ENCODE results near the gene C5. TPM values are rescaled to one million over a fixed set of nuclear protein-coding genes. Genes with fewer than 3 reads are reported as not detected.

Gene C5
- total RNA-seq, 3 donors from 2014 or later (not counting 1 experiment from before 2014, with no cell fraction given): 1.5 to 2.0 (median 1.5) TPM

DNA sequence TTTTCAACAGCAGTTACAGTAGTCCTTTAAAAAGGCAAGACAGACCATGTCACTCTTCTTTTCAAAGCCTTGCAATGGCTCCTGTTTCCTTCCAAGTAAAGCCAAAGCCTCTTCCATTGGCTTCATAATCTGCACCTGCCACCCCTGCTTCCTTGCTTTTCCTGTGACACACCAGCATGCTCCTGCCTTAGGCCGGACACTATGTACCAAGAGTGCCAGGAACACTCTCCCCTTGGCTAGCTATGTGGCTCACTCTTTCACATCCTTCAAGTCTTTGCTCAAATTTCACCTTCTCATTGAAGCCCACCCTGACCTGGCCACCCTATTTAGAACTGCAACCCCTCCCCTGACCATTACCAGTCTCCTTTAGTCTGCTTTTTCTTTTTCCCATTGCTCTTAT, 101.3 kb downstream of the C5 start:
- intact Hi-C loops (cut with micrococcal nuclease): no loop called here
- no peak for ATAC-seq
- TF ChIP-seq, protein P1, sequence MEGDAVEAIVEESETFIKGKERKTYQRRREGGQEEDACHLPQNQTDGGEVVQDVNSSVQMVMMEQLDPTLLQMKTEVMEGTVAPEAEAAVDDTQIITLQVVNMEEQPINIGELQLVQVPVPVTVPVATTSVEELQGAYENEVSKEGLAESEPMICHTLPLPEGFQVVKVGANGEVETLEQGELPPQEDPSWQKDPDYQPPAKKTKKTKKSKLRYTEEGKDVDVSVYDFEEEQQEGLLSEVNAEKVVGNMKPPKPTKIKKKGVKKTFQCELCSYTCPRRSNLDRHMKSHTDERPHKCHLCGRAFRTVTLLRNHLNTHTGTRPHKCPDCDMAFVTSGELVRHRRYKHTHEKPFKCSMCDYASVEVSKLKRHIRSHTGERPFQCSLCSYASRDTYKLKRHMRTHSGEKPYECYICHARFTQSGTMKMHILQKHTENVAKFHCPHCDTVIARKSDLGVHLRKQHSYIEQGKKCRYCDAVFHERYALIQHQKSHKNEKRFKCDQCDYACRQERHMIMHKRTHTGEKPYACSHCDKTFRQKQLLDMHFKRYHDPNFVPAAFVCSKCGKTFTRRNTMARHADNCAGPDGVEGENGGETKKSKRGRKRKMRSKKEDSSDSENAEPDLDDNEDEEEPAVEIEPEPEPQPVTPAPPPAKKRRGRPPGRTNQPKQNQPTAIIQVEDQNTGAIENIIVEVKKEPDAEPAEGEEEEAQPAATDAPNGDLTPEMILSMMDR (IDR thresholded peaks at IDR 0.05): no peak

DNA sequence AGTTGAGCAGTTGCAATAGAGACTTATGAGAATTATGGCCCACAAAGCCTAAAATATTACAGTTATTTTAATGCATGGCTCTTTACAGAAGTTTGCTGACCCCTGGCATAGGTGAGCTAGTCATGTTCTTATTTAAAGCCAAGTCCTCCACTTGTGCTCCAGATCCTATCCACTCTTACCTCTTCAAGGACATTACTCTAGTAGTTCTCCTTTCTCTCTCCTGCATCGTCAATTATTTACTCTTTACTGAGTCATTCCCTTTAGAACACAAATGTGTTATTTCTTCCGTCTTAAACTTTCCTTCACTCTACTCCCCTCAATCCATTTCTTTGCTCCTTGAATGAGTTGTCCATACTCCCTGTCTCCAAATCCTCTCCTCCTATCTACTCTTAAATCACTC, 102.9 kb downstream of the C5 start:
- no peak overlapping the region for H3K4me3 Mint-ChIP-seq
- Histone ChIP-seq H3K4me1 (ENCODE audit: control insufficient read depth, insufficient read depth, low read length) (peaks cover 9% of the 10 kb centered on the region), H3K9me3 (ENCODE audit: control insufficient read depth, insufficient read depth, low read length) (no peaks in the 10 kb centered on the region), H3K27ac (ENCODE audit: low read length) (no peak overlapping the region), H3K36me3 (ENCODE audit: control insufficient read depth, insufficient read depth, low read length) (no peaks in the 10 kb centered on the region), H3K4me3 (ENCODE audit: low read length) (no peak overlapping the region), H3K27me3 (ENCODE audit: control insufficient read depth, insufficient read depth, low read length) (no peaks in the 10 kb centered on the region)
- intact Hi-C loops (cut with micrococcal nuclease): no loop called here
- no peaks in the 10 kb centered on the region for H3K27me3 Mint-ChIP-seq (ENCODE audit: low read depth in 2 of 2)
- DNase-seq: no peak
- H3K27ac Mint-ChIP-seq: no peak overlapping the region
- ATAC-seq: no peak
- no peaks in the 10 kb centered on the region for H3K36me3 Mint-ChIP-seq
- 95% methylated on average over 2 of the region's 2 CpGs for WGBS (ENCODE audit: insufficient coverage)
- H3K9me3 Mint-ChIP-seq: no peaks in the 10 kb centered on the region
- H3K4me1 Mint-ChIP-seq: no peaks in the 10 kb centered on the region
- TF ChIP-seq, protein P1 (IDR thresholded peaks at IDR 0.05): no peak

More for the DNA sequence above, 101.3 kb downstream of the C5 start:
- 100% methylated on average over 1 of the region's 1 CpG for WGBS (ENCODE audit: insufficient coverage)
- Histone ChIP-seq H3K4me3 (ENCODE audit: low read length) (no peak overlapping the region), H3K36me3 (ENCODE audit: control insufficient read depth, insufficient read depth, low read length) (no peaks in the 10 kb centered on the region), H3K9me3 (ENCODE audit: control insufficient read depth, insufficient read depth, low read length) (no peaks in the 10 kb centered on the region), H3K4me1 (ENCODE audit: control insufficient read depth, insufficient read depth, low read length) (peaks cover 9% of the 10 kb centered on the region), H3K27me3 (ENCODE audit: control insufficient read depth, insufficient read depth, low read length) (no peaks in the 10 kb centered on the region), H3K27ac (ENCODE audit: low read length) (no peak overlapping the region)
- no peaks in the 10 kb centered on the region for H3K9me3 Mint-ChIP-seq
- no peak for DNase-seq
- no peak overlapping the region for H3K4me3 Mint-ChIP-seq
- H3K27ac Mint-ChIP-seq: no peak overlapping the region
- no peaks in the 10 kb centered on the region for H3K36me3 Mint-ChIP-seq
- no peaks in the 10 kb centered on the region for H3K27me3 Mint-ChIP-seq (ENCODE audit: low read depth in 2 of 2)
- H3K4me1 Mint-ChIP-seq: no peaks in the 10 kb centered on the region

DNA sequence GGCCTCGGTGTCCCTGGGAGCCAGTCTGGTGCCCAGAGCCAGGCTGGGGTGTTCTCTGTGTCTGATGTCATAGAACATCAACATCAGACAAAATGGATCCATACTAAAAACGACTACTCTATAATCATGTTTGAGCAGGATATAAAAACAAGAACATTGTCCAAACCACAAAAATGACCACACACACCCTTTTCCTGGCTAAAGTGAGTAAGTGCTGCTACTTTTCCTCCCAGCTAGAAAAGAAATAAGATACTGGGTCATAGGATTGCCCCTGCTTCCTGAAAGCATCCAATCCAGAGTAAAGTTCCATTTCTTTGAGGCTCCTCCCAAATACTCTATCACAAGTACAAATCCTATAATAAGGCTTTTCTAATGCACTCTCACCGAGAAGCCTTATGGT, 103.8 kb downstream of the C5 start:
- H3K27me3 Mint-ChIP-seq (ENCODE audit: low read depth in 2 of 2): peaks cover 0 to 3% of the 10 kb centered on the region in 2 donors
- Histone ChIP-seq H3K36me3 (ENCODE audit: control insufficient read depth, insufficient read depth, low read length) (no peaks in the 10 kb centered on the region), H3K4me3 (ENCODE audit: low read length) (no peak overlapping the region), H3K4me1 (ENCODE audit: control insufficient read depth, insufficient read depth, low read length) (peaks cover 9% of the 10 kb centered on the region), H3K27me3 (ENCODE audit: control insufficient read depth, insufficient read depth, low read length) (no peaks in the 10 kb centered on the region), H3K9me3 (ENCODE audit: control insufficient read depth, insufficient read depth, low read length) (no peaks in the 10 kb centered on the region), H3K27ac (ENCODE audit: low read length) (no peak overlapping the region)
- 75% methylated on average over 3 of the region's 3 CpGs for WGBS (ENCODE audit: insufficient coverage)
- intact Hi-C loops (cut with micrococcal nuclease): no loop called here
- no peaks in the 10 kb centered on the region for H3K9me3 Mint-ChIP-seq
- ATAC-seq (no peak), DNase-seq (no peak)
- H3K4me1 Mint-ChIP-seq: no peaks in the 10 kb centered on the region
- TF ChIP-seq, protein P1 (IDR thresholded peaks at IDR 0.05): no peak
- H3K36me3 Mint-ChIP-seq: no peaks in the 10 kb centered on the region
- no peak overlapping the region for H3K27ac Mint-ChIP-seq
- H3K4me3 Mint-ChIP-seq: no peak overlapping the region

DNA sequence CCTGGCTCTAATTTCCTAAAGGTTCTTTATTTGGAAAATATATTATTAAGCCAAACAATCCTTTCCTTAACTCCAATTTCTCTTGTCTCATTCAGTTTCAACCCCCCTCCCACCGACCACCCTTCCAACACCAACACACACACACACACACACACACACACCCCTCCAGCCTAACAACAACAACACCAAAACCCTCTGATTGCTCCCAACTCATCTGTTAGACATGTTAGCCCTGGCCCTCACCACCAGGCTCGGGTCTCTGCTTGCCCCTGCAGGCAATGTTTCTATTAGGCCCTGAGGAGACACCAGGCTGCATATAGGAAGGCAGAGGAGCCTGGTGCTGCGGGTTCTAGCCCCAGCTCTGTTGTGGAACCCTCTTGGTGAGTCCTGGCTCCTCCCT, 105.1 kb downstream of the C5 start:
- Histone ChIP-seq H3K36me3 (ENCODE audit: control insufficient read depth, insufficient read depth, low read length) (no peaks in the 10 kb centered on the region), H3K27ac (ENCODE audit: low read length) (no peak overlapping the region), H3K9me3 (ENCODE audit: control insufficient read depth, insufficient read depth, low read length) (no peaks in the 10 kb centered on the region), H3K27me3 (ENCODE audit: control insufficient read depth, insufficient read depth, low read length) (no peaks in the 10 kb centered on the region), H3K4me3 (ENCODE audit: low read length) (no peak overlapping the region), H3K4me1 (ENCODE audit: control insufficient read depth, insufficient read depth, low read length) (peaks cover 3% of the 10 kb centered on the region)
- WGBS (ENCODE audit: insufficient coverage): 94% methylated on average over 3 of the region's 3 CpGs
- Mint-ChIP-seq H3K9me3 (no peaks in the 10 kb centered on the region), H3K4me1 (no peaks in the 10 kb centered on the region), H3K27me3 (ENCODE audit: low read depth in 2 of 2) (peaks cover 0 to 9% of the 10 kb centered on the region in 2 donors), H3K36me3 (no peaks in the 10 kb centered on the region), H3K27ac (no peak overlapping the region), H3K4me3 (no peak overlapping the region)
- TF ChIP-seq, protein P1 (IDR thresholded peaks at IDR 0.05): no peak
- DNase-seq (no peak), ATAC-seq (no peak)
- intact Hi-C loops (cut with micrococcal nuclease): no loop called here

All from natural killer cell (primary cell).